ENCODE data around the gene SARDH.

Gene SARDH

DNA sequence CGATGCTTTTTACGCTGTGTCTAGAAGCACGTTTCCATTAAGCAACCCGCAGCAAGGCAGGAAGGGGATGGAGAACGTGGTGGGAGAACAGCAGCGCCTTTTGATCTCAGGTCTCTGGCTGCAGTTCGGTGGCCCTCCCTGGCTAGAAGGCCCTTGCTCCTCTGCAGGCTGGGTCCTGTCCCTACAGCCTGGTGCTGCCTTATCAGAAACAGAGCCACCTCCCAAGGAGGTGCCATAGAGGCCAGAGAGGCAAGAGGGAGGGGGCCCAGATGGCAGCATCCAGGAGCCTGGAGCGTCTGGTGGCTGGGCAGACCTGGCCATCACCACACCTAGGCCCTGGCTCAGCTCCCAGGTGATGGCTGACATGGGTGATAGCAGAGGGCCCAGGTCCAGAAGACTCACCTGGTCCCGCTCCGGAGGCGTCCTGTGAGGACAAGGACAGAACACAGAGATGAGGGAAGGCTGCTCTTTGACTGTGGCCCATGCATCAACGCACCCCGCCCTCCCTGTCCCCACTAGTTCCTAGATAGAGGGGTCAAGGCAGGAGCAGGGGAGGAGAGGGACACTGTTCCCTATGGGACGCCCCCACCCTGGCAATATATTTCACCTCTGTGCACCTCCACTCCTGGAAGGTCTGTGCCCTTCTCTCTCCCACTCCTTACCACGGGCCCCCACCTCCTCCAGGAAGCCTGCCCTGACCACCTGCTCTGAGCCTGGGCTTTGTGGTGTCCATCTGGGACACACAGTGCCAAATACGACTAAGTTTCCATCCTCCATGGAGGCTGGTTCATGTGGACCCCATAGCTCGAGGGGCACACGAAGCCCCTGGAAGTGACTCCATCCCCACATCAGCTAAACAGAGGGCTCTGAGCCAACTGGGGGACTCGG, 41.6 kb upstream of the SARDH start:
- Histone ChIP-seq H3K4me3 (ENCODE audit: low read depth, low read length) (no peak overlapping the region), H3K9me3 (ENCODE audit: control insufficient read depth, insufficient read depth, low read depth, low read length) (no peaks in the 10 kb centered on the region), H3K36me3 (ENCODE audit: control insufficient read depth in 2 of 2, insufficient read depth in 1 of 2, low read length in 2 of 2) (peaks cover 0 to 52% of the 10 kb centered on the region in 2 experiments; a peak in 1 of 3 replicates), H3K27ac (ENCODE audit: extremely low read depth, low read depth, low read length) (no peak overlapping the region), H3K4me1 (ENCODE audit: control insufficient read depth, insufficient read depth, low read length) (no peaks in the 10 kb centered on the region)
- TF ChIP-seq OVOL3 (tag by site-specific recombination; IDR thresholded peaks at IDR 0.05) (no peak), ZNF529 (tag by site-specific recombination; IDR thresholded peaks at IDR 0.05; ENCODE audit: insufficient replicate concordance) (no peak), ZNF335 (tag by site-specific recombination; conservative IDR thresholded peaks at IDR 0.05) (no peak), ZFHX2 (tag by site-specific recombination; conservative IDR thresholded peaks at IDR 0.05) (no peak), ZBTB1 (tag by site-specific recombination; IDR thresholded peaks at IDR 0.05) (no peak), ZNF157 (tag by site-specific recombination; IDR thresholded peaks at IDR 0.05) (no peak), ZNF701 (tag by site-specific recombination; IDR thresholded peaks at IDR 0.05) (no peak), ZNF510 (tag by site-specific recombination; IDR thresholded peaks at IDR 0.05; ENCODE audit: insufficient replicate concordance) (no peak)
- TF ChIP-seq, protein P1, sequence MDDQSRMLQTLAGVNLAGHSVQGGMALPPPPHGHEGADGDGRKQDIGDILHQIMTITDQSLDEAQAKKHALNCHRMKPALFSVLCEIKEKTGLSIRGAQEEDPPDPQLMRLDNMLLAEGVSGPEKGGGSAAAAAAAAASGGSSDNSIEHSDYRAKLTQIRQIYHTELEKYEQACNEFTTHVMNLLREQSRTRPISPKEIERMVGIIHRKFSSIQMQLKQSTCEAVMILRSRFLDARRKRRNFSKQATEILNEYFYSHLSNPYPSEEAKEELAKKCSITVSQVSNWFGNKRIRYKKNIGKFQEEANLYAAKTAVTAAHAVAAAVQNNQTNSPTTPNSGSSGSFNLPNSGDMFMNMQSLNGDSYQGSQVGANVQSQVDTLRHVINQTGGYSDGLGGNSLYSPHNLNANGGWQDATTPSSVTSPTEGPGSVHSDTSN (CRISPR knock-in tag; IDR thresholded peaks at IDR 0.05) = no peak
- CTCF ChIA-PET = interaction anchor here (0.6 to 5.3 kb wide), 6 partner anchors 9 to 534 kb away, joined by 3 to 200 read pairs (median 7); no protein-coding TSS in a partner anchor
- POLR2A ChIA-PET = no interaction called here

DNA sequence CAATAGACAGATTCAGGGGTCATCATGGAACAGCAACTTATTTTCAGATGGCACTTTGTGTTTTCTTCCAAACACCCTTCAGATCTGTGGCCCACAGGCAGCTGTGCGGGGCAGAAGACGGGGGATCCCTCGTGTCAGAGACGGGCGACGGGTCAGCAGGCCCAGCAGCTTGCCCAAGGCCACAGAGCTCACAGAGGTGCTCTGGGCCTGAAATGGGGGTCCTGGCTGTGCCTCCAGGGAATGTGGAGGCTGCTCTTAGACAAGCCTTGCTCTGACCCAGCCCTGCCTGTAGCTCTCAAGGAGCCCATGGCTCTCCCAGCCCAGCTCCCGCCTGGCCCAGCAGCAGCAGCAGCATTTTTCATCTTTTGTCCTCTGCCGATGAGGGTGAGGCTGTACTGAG, 40.9 kb upstream of the SARDH start:
- Histone ChIP-seq H3K4me1 (ENCODE audit: control insufficient read depth, insufficient read depth, low read length) (no peaks in the 10 kb centered on the region), H3K4me3 (ENCODE audit: low read depth, low read length) (no peak overlapping the region), H3K36me3 (ENCODE audit: control insufficient read depth in 2 of 2, insufficient read depth in 1 of 2, low read length in 2 of 2) (peaks cover 0 to 59% of the 10 kb centered on the region in 2 experiments; a peak in 1 of 3 replicates), H3K27ac (ENCODE audit: extremely low read depth, low read depth, low read length) (no peak overlapping the region), H3K9me3 (ENCODE audit: control insufficient read depth, insufficient read depth, low read depth, low read length) (no peaks in the 10 kb centered on the region)
- TF ChIP-seq ZNF624 (tag by site-specific recombination; IDR thresholded peaks at IDR 0.05) (no peak), ZFP41 (tag by site-specific recombination; IDR thresholded peaks at IDR 0.05; ENCODE audit: borderline replicate concordance) (no peak), ZFP37 (tag by site-specific recombination; IDR thresholded peaks at IDR 0.05) (no peak)
- TF ChIP-seq, protein P2, sequence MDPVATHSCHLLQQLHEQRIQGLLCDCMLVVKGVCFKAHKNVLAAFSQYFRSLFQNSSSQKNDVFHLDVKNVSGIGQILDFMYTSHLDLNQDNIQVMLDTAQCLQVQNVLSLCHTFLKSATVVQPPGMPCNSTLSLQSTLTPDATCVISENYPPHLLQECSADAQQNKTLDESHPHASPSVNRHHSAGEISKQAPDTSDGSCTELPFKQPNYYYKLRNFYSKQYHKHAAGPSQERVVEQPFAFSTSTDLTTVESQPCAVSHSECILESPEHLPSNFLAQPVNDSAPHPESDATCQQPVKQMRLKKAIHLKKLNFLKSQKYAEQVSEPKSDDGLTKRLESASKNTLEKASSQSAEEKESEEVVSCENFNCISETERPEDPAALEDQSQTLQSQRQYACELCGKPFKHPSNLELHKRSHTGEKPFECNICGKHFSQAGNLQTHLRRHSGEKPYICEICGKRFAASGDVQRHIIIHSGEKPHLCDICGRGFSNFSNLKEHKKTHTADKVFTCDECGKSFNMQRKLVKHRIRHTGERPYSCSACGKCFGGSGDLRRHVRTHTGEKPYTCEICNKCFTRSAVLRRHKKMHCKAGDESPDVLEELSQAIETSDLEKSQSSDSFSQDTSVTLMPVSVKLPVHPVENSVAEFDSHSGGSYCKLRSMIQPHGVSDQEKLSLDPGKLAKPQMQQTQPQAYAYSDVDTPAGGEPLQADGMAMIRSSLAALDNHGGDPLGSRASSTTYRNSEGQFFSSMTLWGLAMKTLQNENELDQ (tag by site-specific recombination; IDR thresholded peaks at IDR 0.05; ENCODE audit: low read depth) = no peak
- TF ChIP-seq, protein P3, sequence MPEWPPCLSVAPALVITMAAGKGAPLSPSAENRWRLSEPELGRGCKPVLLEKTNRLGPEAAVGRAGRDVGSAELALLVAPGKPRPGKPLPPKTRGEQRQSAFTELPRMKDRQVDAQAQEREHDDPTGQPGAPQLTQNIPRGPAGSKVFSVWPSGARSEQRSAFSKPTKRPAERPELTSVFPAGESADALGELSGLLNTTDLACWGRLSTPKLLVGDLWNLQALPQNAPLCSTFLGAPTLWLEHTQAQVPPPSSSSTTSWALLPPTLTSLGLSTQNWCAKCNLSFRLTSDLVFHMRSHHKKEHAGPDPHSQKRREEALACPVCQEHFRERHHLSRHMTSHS (tag by site-specific recombination; IDR thresholded peaks at IDR 0.05) = no peak
- POLR2A ChIA-PET = no interaction called here
- CTCF ChIA-PET = interaction anchor here (0.6 to 1.7 kb wide), 4 partner anchors 14 to 533 kb away, joined by 3 to 9 read pairs (median 4); no protein-coding TSS in a partner anchor

DNA sequence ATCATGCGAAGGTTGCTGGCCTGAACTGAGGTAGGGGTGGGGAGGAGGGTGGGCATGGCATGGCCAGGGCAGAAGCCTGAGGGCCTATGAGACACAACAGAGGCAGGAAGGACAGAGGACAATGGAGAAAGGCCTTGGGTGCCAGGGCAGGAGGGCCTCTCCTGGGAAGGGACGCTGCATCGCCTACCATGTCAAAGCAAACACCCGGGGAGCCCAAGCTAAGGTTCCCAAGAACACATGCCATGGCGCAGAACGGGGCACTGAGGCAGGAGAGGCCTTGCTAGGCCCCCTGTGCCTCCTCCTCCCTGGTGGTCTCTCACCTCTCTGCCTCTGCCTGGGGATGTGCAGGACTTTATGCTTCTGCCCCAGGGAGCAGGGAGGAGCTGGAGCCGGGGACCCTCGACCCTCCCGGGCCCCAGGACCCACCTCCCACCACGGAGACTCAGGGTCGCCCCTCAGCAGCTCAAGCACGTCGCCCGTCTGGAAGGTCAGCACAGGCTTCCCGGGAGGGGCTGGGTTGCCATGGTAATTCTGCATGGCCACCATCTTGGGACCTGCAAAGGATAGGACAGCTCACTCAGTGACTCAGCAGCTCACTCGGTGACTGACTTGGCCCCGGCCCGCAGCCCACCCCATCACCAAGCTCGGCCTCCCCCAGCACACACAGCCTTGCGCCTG, 40.3 kb upstream of the SARDH start:
- no peaks in the 10 kb centered on the region for H3K9me3 ChIP-seq (ENCODE audit: control insufficient read depth, insufficient read depth, low read depth, low read length)
- TF ChIP-seq KLF16 (tag by site-specific recombination; IDR thresholded peaks at IDR 0.05) (no peak), ZNF157 (tag by site-specific recombination; IDR thresholded peaks at IDR 0.05) (peak; percentile 98)
- H3K4me3 ChIP-seq (ENCODE audit: low read depth, low read length) = no peak overlapping the region
- H3K4me1 ChIP-seq (ENCODE audit: control insufficient read depth, insufficient read depth, low read length) = no peaks in the 10 kb centered on the region
- peaks cover 0 to 65% of the 10 kb centered on the region in 2 experiments; a peak in 1 of 3 replicates for H3K36me3 ChIP-seq (ENCODE audit: control insufficient read depth in 2 of 2, insufficient read depth in 1 of 2, low read length in 2 of 2)
- H3K27ac ChIP-seq (ENCODE audit: extremely low read depth, low read depth, low read length) = no peak overlapping the region
- ChIA-PET CTCF (interaction anchor here (0.6 to 1.7 kb wide), 5 partner anchors 14 to 533 kb away, joined by 3 to 9 read pairs (median 4); no protein-coding TSS in a partner anchor), POLR2A (no interaction called here)

Measured in HEK293 (cell line).